Activated CD4-positive, alpha-beta memory T cell treated with anti-CD3 and anti-CD28 coated beads for 36 hours (primary cell): ENCODE measurements around the gene MRPL51. TPM values are rescaled to one million over a fixed set of nuclear protein-coding genes. Genes with fewer than 3 reads are reported as not detected.

Source experiments
- CTCF ChIA-PET: fragments of 350-600 bp; sonication (Branson Sonifier 250); formaldehyde crosslinking; loops from one replicate; lab custom pipeline; 2021; ENCODE audit warnings: antibody characterized with exemption, inconsistent platforms; lab: Charles Lee
- POLR2A ChIA-PET: fragments of 350-600 bp; sonication (Branson Sonifier 250); formaldehyde crosslinking; loops from one replicate; lab custom pipeline; 2021; ENCODE audit warnings: antibody characterized with exemption; lab: Charles Lee
- DNase-seq: peaks from one replicate; pipeline ENCODE4 v3.0.0-alpha.2; 2020
- H3K27ac Mint-ChIP-seq: one replicate; pipeline ENCODE4 v1.8.0; 2021; ENCODE audit warnings: mixed read lengths
- H3K27me3 Mint-ChIP-seq: one replicate; pipeline ENCODE4 v1.8.0; 2021; ENCODE audit warnings: mixed read lengths
- H3K36me3 Mint-ChIP-seq: one replicate; pipeline ENCODE4 v1.8.0; 2021; ENCODE audit warnings: mixed read lengths
- H3K4me1 Mint-ChIP-seq: one replicate; pipeline ENCODE4 v1.8.0; 2021; ENCODE audit warnings: low read depth, mixed read lengths
- H3K4me3 Mint-ChIP-seq: one replicate; pipeline ENCODE4 v1.8.0; 2021; ENCODE audit warnings: mild to moderate bottlenecking, mixed read lengths
- H3K9me3 Mint-ChIP-seq: one replicate; pipeline ENCODE4 v1.8.0; 2021; ENCODE audit warnings: mixed read lengths
- intact Hi-C: fragments of 100-400 bp; cut with micrococcal nuclease; formaldehyde crosslinking; loops from one replicate; pipeline ENCODE4 v1.15.1; 2023
- total RNA-seq, 2 experiments: library from RNA; stranded (reverse); gene quantifications; one replicate each; pipeline ENCODE4 v1.2.3, GENCODE V29; 2021

MRPL51 gene
- total RNA-seq, 2 experiments from 2014 or later, result 289 to 312 TPM

DNA sequence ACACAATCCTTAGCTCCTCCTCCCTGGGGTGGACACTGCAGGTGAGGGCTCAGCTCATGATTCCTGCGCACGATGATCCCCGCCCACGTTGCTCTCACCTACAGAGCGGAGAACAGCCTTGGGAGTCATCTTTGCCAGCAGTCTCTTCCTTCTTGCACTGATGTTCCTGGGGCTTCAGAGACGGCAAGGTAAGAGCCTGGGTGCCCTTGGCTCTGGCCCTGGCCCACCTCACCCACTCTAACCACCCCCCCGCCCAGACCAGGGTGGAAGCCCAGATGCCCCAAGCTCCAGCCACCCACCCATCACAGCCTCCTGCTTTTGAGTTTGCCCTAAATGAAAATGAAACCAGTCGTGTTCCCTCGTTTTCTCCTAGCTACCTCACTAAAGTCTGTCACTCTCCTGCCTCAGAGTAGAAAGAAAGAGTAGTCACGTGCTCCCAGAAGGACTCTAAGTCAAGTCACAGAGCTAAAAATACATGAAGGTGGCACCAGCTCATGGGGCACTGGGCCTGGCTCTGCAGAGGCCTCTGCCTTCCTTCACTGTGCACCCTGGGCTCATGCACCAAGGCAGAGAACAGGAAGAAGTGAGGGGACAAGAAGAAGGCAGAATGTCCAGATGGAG is 32.2 kb downstream of the MRPL51 start:
- Mint-ChIP-seq H3K9me3 (no peaks in the 10 kb centered on the region), H3K4me1 (peaks cover 83% of the 10 kb centered on the region), H3K36me3 (peaks cover 87% of the 10 kb centered on the region), H3K27ac (peak overlapping the region; percentile 99), H3K4me3 (peak overlapping the region; percentile 76), H3K27me3 (no peaks in the 10 kb centered on the region)
- ChIA-PET CTCF (interaction anchor here (0.8 to 8.4 kb wide), 12 partner anchors 9 to 138 kb away, joined by 3 to 288 read pairs (median 8); partner anchors contain the start of genes CD27, MRPL51, TAPBPL and VAMP1), POLR2A (interaction anchor here (1.0 to 6.1 kb wide), 13 partner anchors 10 to 228 kb away, joined by 3 to 96 read pairs (median 11); partner anchors contain the start of genes CD27, GAPDH, MRPL51 and TAPBPL)
- DNase-seq, result peak; percentile 67
- intact Hi-C loops, result loop anchor here (1.0 kb wide), 1 partner anchor 9 kb away; the partner anchor contains the start of gene TAPBPL

DNA sequence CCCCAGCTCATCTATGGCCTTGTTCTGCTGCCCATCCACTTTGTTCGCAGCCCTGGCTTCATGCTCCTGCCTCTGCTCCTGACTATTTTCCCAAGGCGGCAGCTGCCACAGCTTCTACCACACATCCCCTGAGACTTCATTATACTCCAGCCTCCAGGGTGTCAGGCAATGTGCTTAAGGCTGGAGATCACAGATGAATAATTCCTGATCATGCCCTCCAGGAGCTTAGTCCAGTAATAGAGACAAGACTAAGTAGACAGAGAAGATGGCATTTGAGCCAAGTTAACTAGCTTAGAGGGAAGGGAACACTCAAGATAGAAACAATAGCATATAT is 34.1 kb downstream of the MRPL51 start:
- DNase-seq, result no peak
- no peak overlapping the region for H3K4me3 Mint-ChIP-seq
- H3K9me3 Mint-ChIP-seq, result no peaks in the 10 kb centered on the region
- peaks cover 83% of the 10 kb centered on the region for H3K36me3 Mint-ChIP-seq
- H3K27me3 Mint-ChIP-seq, result no peaks in the 10 kb centered on the region
- POLR2A ChIA-PET, result interaction anchor here (1.1 to 6.1 kb wide), 6 partner anchors 8 to 80 kb away, joined by 3 to 96 read pairs (median 43); partner anchors contain the start of genes CD27, TAPBPL and VAMP1
- H3K4me1 Mint-ChIP-seq, result peaks cover 80% of the 10 kb centered on the region
- peak overlapping the region; percentile 71 for H3K27ac Mint-ChIP-seq
- CTCF ChIA-PET, result interaction anchor here (0.7 to 8.4 kb wide), 4 partner anchors 13 to 95 kb away, joined by 3 to 288 read pairs (median 24); partner anchors contain the start of gene CD27
- intact Hi-C loops, result loop anchor here (10.0 kb wide), 1 partner anchor 326 kb away; the partner anchor contains the start of gene CD4

DNA sequence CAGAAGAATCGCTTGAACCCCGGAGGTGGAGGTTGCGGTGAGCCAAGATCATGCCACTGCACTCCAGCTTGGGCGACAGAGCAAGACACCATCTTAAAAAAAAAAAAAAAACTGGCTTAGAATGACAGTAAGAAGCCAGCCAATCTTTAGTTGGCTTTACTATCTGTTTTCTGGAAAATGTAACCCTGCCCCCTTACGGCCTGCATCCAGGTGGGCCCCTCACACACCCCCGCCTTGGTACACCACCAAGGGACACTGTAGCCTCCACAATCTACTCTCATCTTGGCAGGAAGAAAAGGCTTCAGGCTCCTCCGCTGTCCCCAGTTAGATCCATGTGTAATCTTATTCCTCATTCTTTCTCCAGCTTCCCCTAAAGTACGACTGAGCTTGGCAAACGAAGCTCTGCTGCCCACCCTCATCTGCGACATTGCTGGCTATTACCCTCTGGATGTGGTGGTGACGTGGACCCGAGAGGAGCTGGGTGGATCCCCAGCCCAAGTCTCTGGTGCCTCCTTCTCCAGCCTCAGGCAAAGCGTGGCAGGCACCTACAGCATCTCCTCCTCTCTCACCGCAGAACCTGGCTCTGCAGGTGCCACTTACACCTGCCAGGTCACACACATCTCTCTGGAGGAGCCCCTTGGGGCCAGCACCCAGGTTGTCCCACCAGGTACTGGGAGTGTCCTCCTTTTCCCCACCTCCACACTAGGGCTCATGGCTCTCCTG is 34.6 kb downstream of the MRPL51 start:
- peak; percentile 11 for DNase-seq
- ChIA-PET POLR2A (interaction anchor here (0.9 to 6.1 kb wide), 6 partner anchors 7 to 78 kb away, joined by 3 to 96 read pairs (median 39); partner anchors contain the start of genes CD27, TAPBPL and VAMP1), CTCF (interaction anchor here (0.7 to 8.4 kb wide), 4 partner anchors 13 to 95 kb away, joined by 3 to 288 read pairs (median 24); partner anchors contain the start of gene CD27)
- H3K9me3 Mint-ChIP-seq, result no peaks in the 10 kb centered on the region
- intact Hi-C loops, result loop anchor here (10.0 kb wide), 1 partner anchor 326 kb away; the partner anchor contains the start of gene CD4
- H3K4me1 Mint-ChIP-seq, result peaks cover 80% of the 10 kb centered on the region
- no peaks in the 10 kb centered on the region for H3K27me3 Mint-ChIP-seq
- H3K27ac Mint-ChIP-seq, result peak overlapping the region; percentile 71
- H3K4me3 Mint-ChIP-seq, result no peak overlapping the region
- H3K36me3 Mint-ChIP-seq, result peaks cover 85% of the 10 kb centered on the region

- ChIA-PET CTCF (interaction anchor here (0.9 to 1.8 kb wide), 2 partner anchors 8 to 13 kb away, joined by 3 to 16 read pairs; partner anchors contain the start of gene CD27), POLR2A (interaction anchor here (0.9 to 1.2 kb wide), 5 partner anchors 8 to 75 kb away, joined by 3 to 5 read pairs (median 4); no protein-coding TSS in a partner anchor)
- no peak overlapping the region for H3K4me3 Mint-ChIP-seq
- peaks cover 76% of the 10 kb centered on the region for H3K4me1 Mint-ChIP-seq
- no peaks in the 10 kb centered on the region for H3K9me3 Mint-ChIP-seq
- intact Hi-C loops, result loop anchor here (10.0 kb wide), 1 partner anchor 327 kb away; the partner anchor contains the start of gene CD4
- no peak for DNase-seq
- H3K36me3 Mint-ChIP-seq, result peaks cover 85% of the 10 kb centered on the region
- peak overlapping the region; percentile 65 for H3K27ac Mint-ChIP-seq
- no peaks in the 10 kb centered on the region for H3K27me3 Mint-ChIP-seq
These were observed 35.7 kb downstream of the MRPL51 start for GRCh38 chr12:6457220-6457945.

DNA sequence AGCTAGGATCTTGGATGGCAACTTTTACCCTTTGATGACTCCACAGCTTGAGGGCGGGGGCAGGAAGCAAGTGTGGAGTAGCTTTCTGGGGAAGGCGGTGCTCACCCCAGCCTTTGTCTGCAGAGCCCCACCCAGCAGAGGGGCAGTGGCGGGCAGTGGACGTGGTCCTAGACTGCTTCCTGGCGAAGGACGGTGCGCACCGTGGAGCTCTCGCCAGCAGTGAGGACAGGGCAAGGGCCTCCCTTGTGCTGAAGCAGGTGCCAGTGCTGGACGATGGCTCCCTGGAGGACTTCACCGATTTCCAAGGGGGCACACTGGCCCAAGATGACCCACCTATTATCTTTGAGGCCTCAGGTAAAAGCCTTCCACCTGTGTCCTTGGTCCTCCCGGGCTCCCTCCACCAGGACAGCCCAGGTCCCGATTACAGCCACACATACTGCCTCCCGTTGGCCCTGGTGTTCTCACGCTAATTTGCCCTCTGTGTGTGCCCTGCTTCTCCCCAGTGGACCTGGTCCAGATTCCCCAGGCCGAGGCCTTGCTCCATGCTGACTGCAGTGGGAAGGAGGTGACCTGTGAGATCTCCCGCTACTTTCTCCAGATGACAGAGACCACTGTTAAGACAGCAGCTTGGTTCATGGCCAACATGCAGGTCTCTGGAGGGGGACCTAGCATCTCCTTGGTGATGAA is 40.0 kb downstream of the MRPL51 start:
- intact Hi-C loops, result loop anchor here (1.0 to 10.0 kb wide), 3 partner anchors 8 to 332 kb away; partner anchors contain the start of gene CD4
- H3K36me3 Mint-ChIP-seq, result peaks cover 70% of the 10 kb centered on the region
- peak overlapping the region; percentile 100 for H3K27ac Mint-ChIP-seq

DNA sequence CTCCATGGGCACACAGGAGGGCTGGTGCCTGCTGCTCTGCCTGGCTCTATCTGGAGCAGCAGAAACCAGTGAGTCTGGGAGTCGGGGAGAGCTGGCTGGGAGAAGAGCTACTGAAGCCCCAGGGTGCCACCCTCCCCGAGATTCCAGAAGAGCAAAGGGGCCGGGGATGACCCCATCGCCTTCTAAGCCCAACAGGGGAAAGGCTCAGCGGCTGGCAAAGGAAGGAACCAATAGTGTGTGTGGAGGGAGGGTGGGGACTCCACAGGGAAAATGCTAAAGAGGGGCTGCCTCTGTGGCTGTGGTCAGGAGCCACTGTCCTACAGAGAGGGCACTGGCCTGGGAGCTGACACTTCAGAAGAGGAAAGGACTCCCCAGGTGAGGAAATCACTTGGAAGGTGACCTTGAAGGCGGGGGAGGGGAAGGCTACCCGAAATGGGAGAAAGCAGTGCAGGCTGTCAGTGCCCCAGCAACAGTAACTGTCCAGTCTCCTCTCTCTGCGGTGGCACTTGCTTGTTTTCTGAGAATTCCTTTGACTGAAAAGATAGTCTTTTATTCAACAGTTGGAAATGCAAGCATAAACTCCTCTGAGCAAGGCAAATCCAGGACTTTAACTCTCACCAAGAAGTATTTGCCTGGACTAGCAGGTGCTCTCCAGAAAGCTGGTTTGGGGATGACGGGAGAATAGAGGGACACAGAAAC is 40.7 kb downstream of the MRPL51 start:
- Mint-ChIP-seq H3K4me1 (peaks cover 62% of the 10 kb centered on the region), H3K27ac (peak overlapping the region; percentile 100), H3K9me3 (no peaks in the 10 kb centered on the region), H3K4me3 (peak overlapping the region; percentile 99), H3K36me3 (peaks cover 70% of the 10 kb centered on the region), H3K27me3 (no peaks in the 10 kb centered on the region)
- DNase-seq, result peak; percentile 40
- ChIA-PET POLR2A (interaction anchor here (1.3 to 4.7 kb wide), 11 partner anchors 9 to 80 kb away, joined by 5 to 93 read pairs (median 10); partner anchors contain the start of genes MRPL51 and VAMP1), CTCF (interaction anchor here (1.3 to 5.9 kb wide), 6 partner anchors 10 to 85 kb away, joined by 3 to 50 read pairs (median 16); partner anchors contain the start of gene VAMP1)
- intact Hi-C loops, result loop anchor here (1.0 to 10.0 kb wide), 3 partner anchors 9 to 332 kb away; partner anchors contain the start of gene CD4

More for the DNA sequence above, 40.0 kb downstream of the MRPL51 start:
- H3K9me3 Mint-ChIP-seq, result no peaks in the 10 kb centered on the region
- peak; percentile 65 for DNase-seq
- peak overlapping the region; percentile 99 for H3K4me3 Mint-ChIP-seq
- ChIA-PET POLR2A (interaction anchor here (1.7 to 4.7 kb wide), 7 partner anchors 8 to 29 kb away, joined by 6 to 93 read pairs (median 16); partner anchors contain the start of gene VAMP1), CTCF (interaction anchor here (2.5 to 5.9 kb wide), 3 partner anchors 9 to 28 kb away, joined by 21 to 50 read pairs (median 26); no protein-coding TSS in a partner anchor)
- no peaks in the 10 kb centered on the region for H3K27me3 Mint-ChIP-seq
- peaks cover 58% of the 10 kb centered on the region for H3K4me1 Mint-ChIP-seq

GRCh38 chr12:6451348-6452244 is 41.5 kb downstream of the MRPL51 start, which contains the start of gene TAPBPL:
Gene TAPBPL, plus strand, starts transcription at chr12:6452042. Its CDS starts 207 bp downstream, at chr12:6452249.
- Mint-ChIP-seq H3K4me3 (peak within 1 kb of the TSS; percentile 99), H3K27me3 (no peaks in the 10 kb centered on the region), H3K36me3 (peaks cover 70% of the 10 kb centered on the region), H3K9me3 (no peaks in the 10 kb centered on the region), H3K27ac (peak within 1 kb of the TSS; percentile 100), H3K4me1 (peaks cover 62% of the 10 kb centered on the region)
- DNase-seq, result peak; percentile 90
- CTCF ChIA-PET, result interaction anchor here (0.7 to 5.9 kb wide), 7 partner anchors 11 to 124 kb away, joined by 3 to 50 read pairs (median 12); partner anchors contain the start of gene VAMP1
- intact Hi-C loops, result loop anchor here (1.0 to 10.0 kb wide), 4 partner anchors 8 to 333 kb away; partner anchors contain the start of gene CD4
- POLR2A ChIA-PET, result interaction anchor here (0.7 to 4.7 kb wide), 14 partner anchors 9 to 98 kb away, joined by 3 to 93 read pairs (median 9); partner anchors contain the start of genes GAPDH, MRPL51 and VAMP1

- H3K36me3 Mint-ChIP-seq, result peaks cover 74% of the 10 kb centered on the region
- intact Hi-C loops, result loop anchor here (1.0 to 10.0 kb wide), 2 partner anchors 17 to 334 kb away; partner anchors contain the start of gene CD4
These were observed 42.2 kb downstream of the MRPL51 start for GRCh38 chr12:6450869-6451347.

More at GRCh38 chr12:6450869-6451347, 42.2 kb downstream of the MRPL51 start:
- POLR2A ChIA-PET, result interaction anchor here (0.7 to 4.7 kb wide), 11 partner anchors 8 to 98 kb away, joined by 3 to 93 read pairs (median 10); partner anchors contain the start of genes GAPDH and VAMP1
- CTCF ChIA-PET, result interaction anchor here (0.7 to 5.9 kb wide), 5 partner anchors 11 to 124 kb away, joined by 3 to 50 read pairs (median 21); partner anchors contain the start of gene VAMP1
- no peaks in the 10 kb centered on the region for H3K9me3 Mint-ChIP-seq
- peak overlapping the region; percentile 99 for H3K4me3 Mint-ChIP-seq
- H3K27ac Mint-ChIP-seq, result peak overlapping the region; percentile 100
- no peaks in the 10 kb centered on the region for H3K27me3 Mint-ChIP-seq
- peak; percentile 62 for DNase-seq
- peaks cover 65% of the 10 kb centered on the region for H3K4me1 Mint-ChIP-seq
